Vagina (tissue), 2 donors: ENCODE results near the gene C3.

ENCODE experiments used
- POLR2A ChIP-seq, 2 donors: fragments of 450-650 bp; IDR thresholded peaks; one replicate each; pipeline ENCODE4 v1.6.1; 2017; ENCODE audit warnings: antibody characterized with exemption in 2 of 2, mild to moderate bottlenecking in 2 of 2, moderate library complexity in 2 of 2
- TF ChIP-seq, protein P1 (sequence below), 3 experiments: fragments of 450-650 bp in 2 of 3; fragments of 200-600 bp in 1 of 3; sonication (generic) in 1 of 3; IDR thresholded peaks; one replicate each; pipeline ENCODE4 v1.5.1; 2017 to 2019; ENCODE audit warnings: antibody characterized with exemption in 3 of 3, mild to moderate bottlenecking in 2 of 3, moderate library complexity in 2 of 3

- TF ChIP-seq, protein P1, sequence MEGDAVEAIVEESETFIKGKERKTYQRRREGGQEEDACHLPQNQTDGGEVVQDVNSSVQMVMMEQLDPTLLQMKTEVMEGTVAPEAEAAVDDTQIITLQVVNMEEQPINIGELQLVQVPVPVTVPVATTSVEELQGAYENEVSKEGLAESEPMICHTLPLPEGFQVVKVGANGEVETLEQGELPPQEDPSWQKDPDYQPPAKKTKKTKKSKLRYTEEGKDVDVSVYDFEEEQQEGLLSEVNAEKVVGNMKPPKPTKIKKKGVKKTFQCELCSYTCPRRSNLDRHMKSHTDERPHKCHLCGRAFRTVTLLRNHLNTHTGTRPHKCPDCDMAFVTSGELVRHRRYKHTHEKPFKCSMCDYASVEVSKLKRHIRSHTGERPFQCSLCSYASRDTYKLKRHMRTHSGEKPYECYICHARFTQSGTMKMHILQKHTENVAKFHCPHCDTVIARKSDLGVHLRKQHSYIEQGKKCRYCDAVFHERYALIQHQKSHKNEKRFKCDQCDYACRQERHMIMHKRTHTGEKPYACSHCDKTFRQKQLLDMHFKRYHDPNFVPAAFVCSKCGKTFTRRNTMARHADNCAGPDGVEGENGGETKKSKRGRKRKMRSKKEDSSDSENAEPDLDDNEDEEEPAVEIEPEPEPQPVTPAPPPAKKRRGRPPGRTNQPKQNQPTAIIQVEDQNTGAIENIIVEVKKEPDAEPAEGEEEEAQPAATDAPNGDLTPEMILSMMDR (IDR thresholded peaks at IDR 0.05): no peak
- TF ChIP-seq POLR2A (IDR thresholded peaks at IDR 0.05): no peak
These were observed 13.9 kb downstream of the C3 start for GRCh38 chr19:6706633-6706958.
